Keratinocyte (primary cell): ENCODE measurements around the gene AMIGO1. TPM values are rescaled to one million over a fixed set of nuclear protein-coding genes. Genes with fewer than 3 reads are reported as not detected.

ENCODE experiments used
- DNase-seq: peaks from one replicate; pipeline ENCODE4 v3.0.0-alpha.2; 2011; ENCODE audit warnings: low read depth, missing footprints, low spot score
- FAIRE-seq: peaks from 2 replicates; lab custom pipeline; 2011; peaks lifted over from hg19 to GRCh38; lab: Jason Lieb, UNC
- H2AFZ ChIP-seq: 2 replicates; pipeline ENCODE4 v1.6.0; 2012; ENCODE audit warnings: low read length, control low read depth, inconsistent platforms; ENCODE audit not compliant: control insufficient read depth
- H3K27ac ChIP-seq: 2 replicates; pipeline ENCODE4 v1.5.1; 2011; ENCODE audit warnings: low read length; ENCODE audit not compliant: control insufficient read depth, insufficient read depth
- H3K27me3 ChIP-seq: 3 replicates; pipeline ENCODE4 v1.6.0; 2011; ENCODE audit warnings: low read length; ENCODE audit not compliant: control insufficient read depth, insufficient read depth; ENCODE audit errors: extremely low read depth
- H3K36me3 ChIP-seq, 2 experiments: 2 replicates in 1 of 2; 3 replicates in 1 of 2; pipeline ENCODE4 v1.5.1; 2011; ENCODE audit warnings: low read length in 2 of 2, mild to moderate bottlenecking in 1 of 2; ENCODE audit not compliant: control insufficient read depth in 2 of 2, insufficient read depth in 2 of 2; ENCODE audit errors: extremely low read depth in 1 of 2
- H3K4me1 ChIP-seq: 3 replicates; pipeline ENCODE4 v1.5.1; 2011; ENCODE audit warnings: low read length; ENCODE audit not compliant: control insufficient read depth, insufficient read depth; ENCODE audit errors: extremely low read depth
- H3K4me2 ChIP-seq: 3 replicates; pipeline ENCODE4 v1.6.0; 2011; ENCODE audit warnings: low read depth, low read length; ENCODE audit not compliant: control insufficient read depth, insufficient read depth; ENCODE audit errors: extremely low read depth
- H3K4me3 ChIP-seq, 3 experiments: fragments of 200-600 bp in 1 of 3; sonication (generic) in 1 of 3; 2 replicates in 2 of 3; 3 replicates in 1 of 3; pipeline ENCODE4 v1.5.1; 2011 to 2016; ENCODE audit warnings: low read length in 3 of 3, mild to moderate bottlenecking in 3 of 3, control low read depth in 2 of 3, inconsistent platforms in 1 of 3, low read depth in 1 of 3, mixed read lengths in 1 of 3, mixed run types in 1 of 3, moderate library complexity in 1 of 3; ENCODE audit not compliant: control insufficient read depth in 2 of 3, insufficient read depth in 2 of 3; ENCODE audit errors: extremely low read depth in 1 of 3
- H3K79me2 ChIP-seq: 2 replicates; pipeline ENCODE4 v1.6.0; 2012; ENCODE audit warnings: low read length; ENCODE audit not compliant: control insufficient read depth, insufficient read depth
- H3K9ac ChIP-seq: 3 replicates; pipeline ENCODE4 v1.6.0; 2011; ENCODE audit warnings: low read length; ENCODE audit not compliant: control insufficient read depth, insufficient read depth; ENCODE audit errors: extremely low read depth
- H3K9me1 ChIP-seq: 3 replicates; pipeline ENCODE4 v1.6.0; 2011; ENCODE audit warnings: low read length; ENCODE audit not compliant: control insufficient read depth, insufficient read depth; ENCODE audit errors: extremely low read depth
- H3K9me3 ChIP-seq: 2 replicates; pipeline ENCODE4 v1.5.1; 2012; ENCODE audit warnings: low read depth, low read length; ENCODE audit not compliant: control insufficient read depth
- H4K20me1 ChIP-seq: 3 replicates; pipeline ENCODE4 v1.6.0; 2011; ENCODE audit warnings: low read length; ENCODE audit not compliant: control insufficient read depth, insufficient read depth; ENCODE audit errors: extremely low read depth
- CTCF ChIP-seq, 3 experiments: IDR thresholded peaks in 1 of 3; conservative IDR thresholded peaks in 1 of 3; optimal IDR thresholded peaks in 1 of 3; 2 replicates in 2 of 3; 3 replicates in 1 of 3; pipeline versions ENCODE3 to v1.5.1; 2011; ENCODE audit warnings: low read length in 3 of 3, mild to moderate bottlenecking in 3 of 3, moderate library complexity in 2 of 3, control low read depth in 1 of 3, inconsistent platforms in 1 of 3; ENCODE audit not compliant: insufficient read depth in 2 of 3; ENCODE audit errors: extremely low read depth in 1 of 3
- EZH2 ChIP-seq: IDR thresholded peaks from one replicate; pipeline ENCODE4 v1.6.1; 2012; ENCODE audit warnings: inconsistent platforms, mild to moderate bottlenecking, low read length, moderate library complexity
- dilution Hi-C: fragments of 300-500 bp; cut with MboI; formaldehyde crosslinking; loops from one replicate; pipeline ENCODE4 v1.7.0; 2020; ENCODE audit warnings: low sequenced_read_pairs; ENCODE audit not compliant: extremely low pct_ligation_motif_present
- polyA plus RNA-seq, 5 experiments: library from polyadenylated mRNA; depleted of rRNA in 3 of 5; stranded (reverse) in 3 of 5; stranded (forward) in 1 of 5; unstranded in 1 of 5; fragments of >200 nt; gene quantifications; 1 replicate in 1 of 5; 2 replicates in 3 of 5; 3 replicates in 1 of 5; pipeline versions ENCODE4 v1.2.1 to v1.2.3, GENCODE V29; 2011 to 2012; ENCODE audit warnings: missing spikeins in 2 of 5, low read depth in 1 of 5, low replicate concordance in 1 of 5

AMIGO1 gene
- polyA plus RNA-seq, 1 donor (not counting 4 experiments of a cell fraction or from before 2014, with no cell fraction given) = 0.26 TPM

- Histone ChIP-seq H3K9ac (no peak overlapping the region), H2AFZ (no peak overlapping the region), H3K4me3 (no peak overlapping the region), H3K27ac (no peak overlapping the region), H3K9me3 (no peaks in the 10 kb centered on the region), H3K4me2 (no peak overlapping the region), H3K4me1 (no peaks in the 10 kb centered on the region), H3K79me2 (no peaks in the 10 kb centered on the region), H3K27me3 (peaks cover 12% of the 10 kb centered on the region), H4K20me1 (no peaks in the 10 kb centered on the region), H3K9me1 (no peaks in the 10 kb centered on the region), H3K36me3 (no peaks in the 10 kb centered on the region)
- no peak for FAIRE-seq
- TF ChIP-seq CTCF (optimal IDR thresholded peaks at IDR 0.05 in 1 of 3, IDR thresholded peaks at IDR 0.05 in 1 of 3, conservative IDR thresholded peaks at IDR 0.05 in 1 of 3; ENCODE audit: extremely low read depth in 1 of 3, insufficient read depth in 2 of 3, low read length in 3 of 3) (no peak), EZH2 (no peak)
- dilution Hi-C loops = no loop called here
- no peak for DNase-seq
Measured at GRCh38 chr1:109523706-109524105, 14.2 kb upstream of the AMIGO1 start.

- Histone ChIP-seq H3K9ac (no peak overlapping the region), H3K9me1 (no peaks in the 10 kb centered on the region), H3K4me1 (peaks cover 4% of the 10 kb centered on the region), H3K9me3 (no peaks in the 10 kb centered on the region), H2AFZ (no peak overlapping the region), H4K20me1 (no peaks in the 10 kb centered on the region), H3K4me3 (no peak overlapping the region), H3K79me2 (no peaks in the 10 kb centered on the region), H3K36me3 (no peaks in the 10 kb centered on the region), H3K27me3 (peaks cover 12% of the 10 kb centered on the region), H3K27ac (no peak overlapping the region), H3K4me2 (no peak overlapping the region)
- no peak for DNase-seq
- TF ChIP-seq CTCF (optimal IDR thresholded peaks at IDR 0.05 in 1 of 3, IDR thresholded peaks at IDR 0.05 in 1 of 3, conservative IDR thresholded peaks at IDR 0.05 in 1 of 3; ENCODE audit: extremely low read depth in 1 of 3, insufficient read depth in 2 of 3, low read length in 3 of 3) (no peak), EZH2 (no peak)
- FAIRE-seq = no peak
- dilution Hi-C loops = no loop called here
Measured at GRCh38 chr1:109522026-109522425, 12.5 kb upstream of the AMIGO1 start.
